AG10803 (cell line): ENCODE measurements around the gene ST13.
"Not testable (repeated sequence)": the region's sequence is repeated elsewhere in the genome, so short reads cannot be mapped to it uniquely, and the experiment has no call there.

Experiments
- DNase-seq: peaks from one replicate; pipeline ENCODE4 v3.0.0; 2010; ENCODE audit warnings: low read depth
- H3K4me3 ChIP-seq: 2 replicates; pipeline ENCODE4 v1.5.1; 2011; ENCODE audit warnings: mild to moderate bottlenecking, low read length, control low read depth
- TF ChIP-seq, protein P1 (sequence below): conservative IDR thresholded peaks from 2 replicates; pipeline ENCODE4 v1.5.1; 2011; ENCODE audit warnings: mild to moderate bottlenecking, low read length, control low read depth, inconsistent platforms

The ST13 gene

DNA sequence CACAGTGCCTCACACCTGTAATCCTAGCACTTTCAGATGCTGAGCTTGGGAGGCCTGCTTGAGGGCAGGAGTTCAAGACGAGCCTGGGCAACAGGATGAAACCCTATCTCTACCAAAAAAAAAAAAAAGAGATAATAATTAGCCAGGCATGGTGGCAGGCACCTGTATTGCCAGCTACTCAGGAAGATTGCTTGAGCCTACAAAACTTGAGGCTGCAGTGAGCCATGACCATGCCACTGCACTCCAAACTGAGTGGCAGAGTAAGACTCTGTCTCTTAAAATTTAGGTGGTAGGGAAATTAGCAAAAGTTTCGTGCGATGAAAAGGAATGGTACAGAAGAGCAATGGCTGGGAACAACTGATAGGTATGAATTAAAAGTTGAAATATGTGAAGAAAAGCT lies 18.0 kb downstream of the ST13 start:
- TF ChIP-seq, protein P1, sequence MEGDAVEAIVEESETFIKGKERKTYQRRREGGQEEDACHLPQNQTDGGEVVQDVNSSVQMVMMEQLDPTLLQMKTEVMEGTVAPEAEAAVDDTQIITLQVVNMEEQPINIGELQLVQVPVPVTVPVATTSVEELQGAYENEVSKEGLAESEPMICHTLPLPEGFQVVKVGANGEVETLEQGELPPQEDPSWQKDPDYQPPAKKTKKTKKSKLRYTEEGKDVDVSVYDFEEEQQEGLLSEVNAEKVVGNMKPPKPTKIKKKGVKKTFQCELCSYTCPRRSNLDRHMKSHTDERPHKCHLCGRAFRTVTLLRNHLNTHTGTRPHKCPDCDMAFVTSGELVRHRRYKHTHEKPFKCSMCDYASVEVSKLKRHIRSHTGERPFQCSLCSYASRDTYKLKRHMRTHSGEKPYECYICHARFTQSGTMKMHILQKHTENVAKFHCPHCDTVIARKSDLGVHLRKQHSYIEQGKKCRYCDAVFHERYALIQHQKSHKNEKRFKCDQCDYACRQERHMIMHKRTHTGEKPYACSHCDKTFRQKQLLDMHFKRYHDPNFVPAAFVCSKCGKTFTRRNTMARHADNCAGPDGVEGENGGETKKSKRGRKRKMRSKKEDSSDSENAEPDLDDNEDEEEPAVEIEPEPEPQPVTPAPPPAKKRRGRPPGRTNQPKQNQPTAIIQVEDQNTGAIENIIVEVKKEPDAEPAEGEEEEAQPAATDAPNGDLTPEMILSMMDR = no peak
- no peak overlapping the region for H3K4me3 ChIP-seq
- DNase-seq = no peak

DNA sequence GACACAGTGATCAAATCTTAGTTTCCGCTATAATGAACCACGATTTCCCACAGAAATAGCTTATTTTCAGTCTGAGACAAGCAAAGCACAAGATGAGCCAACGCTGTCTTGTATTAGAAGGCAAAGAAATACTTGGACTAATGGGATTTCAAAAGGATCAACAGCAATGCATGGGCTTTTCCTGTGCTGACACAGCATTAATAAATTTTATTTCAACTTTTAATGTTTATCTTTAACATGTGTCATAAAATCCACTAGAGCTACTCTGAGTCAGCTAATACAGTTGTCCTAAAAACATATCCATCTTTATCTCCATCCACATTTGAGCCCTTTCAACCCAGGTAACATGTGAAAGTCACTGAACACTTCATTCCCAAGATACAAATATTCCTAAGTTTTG lies 21.8 kb downstream of the ST13 start:
- TF ChIP-seq, protein P1 = no peak
- no peak for DNase-seq

DNA sequence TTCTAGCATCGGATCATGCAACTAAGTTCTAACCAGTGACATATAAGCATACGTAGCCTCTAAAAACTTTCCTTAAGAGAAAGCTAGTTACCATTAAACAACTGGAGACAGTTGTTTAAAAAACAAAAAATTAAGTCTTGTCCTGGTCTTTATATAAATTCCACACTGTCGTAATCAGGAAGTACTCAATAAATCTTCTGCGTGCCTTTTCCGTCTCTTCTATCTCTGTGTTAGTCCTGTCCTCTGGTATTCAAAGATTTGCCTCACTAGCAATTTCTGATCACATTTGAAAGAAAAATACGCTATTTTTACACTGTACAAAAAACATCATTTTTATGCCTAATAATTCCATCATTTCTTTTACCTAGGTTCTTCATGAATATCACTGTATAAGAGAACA lies 27.3 kb downstream of the ST13 start:
- no peak overlapping the region for H3K4me3 ChIP-seq
- TF ChIP-seq, protein P1 = no peak
- DNase-seq = no peak

More for the DNA sequence above, 21.8 kb downstream of the ST13 start:
- H3K4me3 ChIP-seq = no peak overlapping the region

- TF ChIP-seq, protein P1 = no peak
- no peak for DNase-seq
- H3K4me3 ChIP-seq = no peak overlapping the region
Measured at GRCh38 chr22:40826984-40827741, 29.3 kb downstream of the ST13 start.

DNA sequence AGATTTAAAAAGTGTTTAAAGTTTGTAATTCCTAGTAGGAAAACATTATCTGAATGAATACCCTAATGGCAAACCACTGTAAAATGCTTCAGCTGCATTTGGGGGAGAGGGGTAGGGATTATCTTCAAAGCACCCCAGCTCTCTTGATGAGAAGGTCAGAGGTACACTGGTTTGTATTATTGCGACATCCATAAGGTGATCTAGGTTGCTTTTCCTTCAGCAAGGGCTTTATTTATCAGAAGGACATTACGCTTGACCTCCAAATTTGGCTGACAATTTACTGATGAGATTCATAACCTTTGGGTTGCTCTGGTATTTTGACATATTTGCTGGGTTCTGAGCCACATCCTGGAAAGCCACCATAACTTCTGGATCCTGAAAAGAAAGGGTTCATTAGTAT lies 30.1 kb downstream of the ST13 start:
- not testable (repeated sequence) for DNase-seq, H3K4me3 ChIP-seq

- H3K4me3 ChIP-seq = no peak overlapping the region
- DNase-seq = no peak
- TF ChIP-seq, protein P1 = no peak
Measured at GRCh38 chr22:40823426-40823825, 33.0 kb downstream of the ST13 start.

DNA sequence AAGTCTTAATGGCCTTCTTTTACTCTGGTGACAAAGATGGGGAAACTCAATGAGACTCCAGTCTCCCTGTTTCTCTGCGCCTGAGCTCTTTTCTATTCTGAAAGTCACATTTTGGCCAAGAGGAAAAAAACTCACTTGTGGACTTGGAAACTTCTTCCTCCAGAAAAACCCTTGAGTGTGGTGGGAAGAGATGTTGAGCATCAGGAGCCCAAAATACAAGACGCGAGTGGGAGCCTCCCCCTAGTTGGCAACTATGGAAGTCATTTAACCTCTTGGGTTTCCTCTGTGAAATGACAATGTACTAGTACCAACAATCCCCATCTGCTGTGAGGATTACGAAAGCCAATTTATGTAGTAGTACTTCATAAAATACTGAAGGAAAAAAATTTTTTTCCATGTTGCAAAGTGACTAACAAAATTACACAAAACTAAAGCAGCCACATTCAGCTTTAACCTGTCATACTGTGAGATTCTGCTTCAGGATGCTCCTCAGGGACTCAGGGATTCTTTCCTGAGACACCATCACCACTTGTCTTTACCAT lies 36.8 kb downstream of the ST13 start:
- TF ChIP-seq, protein P1 = no peak
- DNase-seq = peak; percentile 53
- H3K4me3 ChIP-seq = peak overlapping the region; percentile 99
